ENCODE measurements around the gene SP6.

Gene SP6

GRCh38 chr17:47840742-47841487 is 10.0 kb downstream of the SP6 start, which contains the start of gene SCRN2:
Gene SCRN2 (minus strand): TSS chr17:47841273. CDS start chr17:47840843, 430 bp downstream.
- peak; percentile 56 for DNase-seq (ENCODE audit: low read depth)
- H3K4me3 ChIP-seq (ENCODE audit: low read depth, low read length), result peak within 1 kb of the TSS; percentile 82
- TF ChIP-seq, protein P1, sequence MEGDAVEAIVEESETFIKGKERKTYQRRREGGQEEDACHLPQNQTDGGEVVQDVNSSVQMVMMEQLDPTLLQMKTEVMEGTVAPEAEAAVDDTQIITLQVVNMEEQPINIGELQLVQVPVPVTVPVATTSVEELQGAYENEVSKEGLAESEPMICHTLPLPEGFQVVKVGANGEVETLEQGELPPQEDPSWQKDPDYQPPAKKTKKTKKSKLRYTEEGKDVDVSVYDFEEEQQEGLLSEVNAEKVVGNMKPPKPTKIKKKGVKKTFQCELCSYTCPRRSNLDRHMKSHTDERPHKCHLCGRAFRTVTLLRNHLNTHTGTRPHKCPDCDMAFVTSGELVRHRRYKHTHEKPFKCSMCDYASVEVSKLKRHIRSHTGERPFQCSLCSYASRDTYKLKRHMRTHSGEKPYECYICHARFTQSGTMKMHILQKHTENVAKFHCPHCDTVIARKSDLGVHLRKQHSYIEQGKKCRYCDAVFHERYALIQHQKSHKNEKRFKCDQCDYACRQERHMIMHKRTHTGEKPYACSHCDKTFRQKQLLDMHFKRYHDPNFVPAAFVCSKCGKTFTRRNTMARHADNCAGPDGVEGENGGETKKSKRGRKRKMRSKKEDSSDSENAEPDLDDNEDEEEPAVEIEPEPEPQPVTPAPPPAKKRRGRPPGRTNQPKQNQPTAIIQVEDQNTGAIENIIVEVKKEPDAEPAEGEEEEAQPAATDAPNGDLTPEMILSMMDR (IDR thresholded peaks at IDR 0.05; ENCODE audit: control insufficient read depth, extremely low read depth, insufficient read depth), result peak; percentile 92

DNA sequence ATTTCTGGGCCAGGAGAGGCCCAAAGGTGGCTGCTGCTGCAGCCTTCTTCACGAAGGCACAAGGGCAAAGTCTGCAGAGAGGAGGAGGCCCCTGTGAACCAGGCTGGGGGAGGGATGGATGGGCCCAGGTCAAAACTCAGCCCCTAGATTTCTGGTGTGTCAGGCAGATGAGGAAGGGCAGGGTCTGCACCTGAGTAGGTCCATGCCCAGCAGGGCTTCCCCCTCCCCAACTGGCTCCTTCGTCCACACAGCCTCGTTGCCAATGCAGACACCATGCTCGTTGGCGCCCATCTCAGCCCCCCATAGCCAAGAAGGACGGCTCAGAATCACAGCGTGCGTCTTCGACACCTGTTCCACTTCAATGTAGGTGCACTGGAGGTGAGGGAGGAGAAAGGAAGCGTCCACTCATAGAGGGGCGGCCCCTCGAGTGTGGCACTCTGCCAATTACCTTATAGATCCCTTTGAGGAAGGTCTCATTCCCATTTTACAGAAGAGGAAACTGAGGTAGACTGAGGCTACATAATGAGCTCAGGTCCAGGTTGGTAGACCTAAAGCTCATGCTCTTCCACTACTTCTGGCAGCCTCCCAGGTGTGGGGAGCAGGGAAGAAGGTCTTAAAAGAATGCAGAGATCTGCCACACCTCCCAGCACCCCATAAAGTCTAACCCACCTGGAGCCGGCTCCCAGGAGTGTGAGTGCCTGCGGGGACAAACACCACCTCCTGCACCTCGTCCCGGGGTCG is 10.8 kb downstream of the SP6 start:
- DNase-seq (ENCODE audit: low read depth), result no peak

GRCh38 chr17:47839071-47839470 is 11.9 kb downstream of the SP6 start:
- no peak for DNase-seq (ENCODE audit: low read depth)
- H3K4me3 ChIP-seq (ENCODE audit: low read depth, low read length), result no peak overlapping the region
- TF ChIP-seq, protein P1 (IDR thresholded peaks at IDR 0.05; ENCODE audit: control insufficient read depth, extremely low read depth, insufficient read depth), result no peak

More for the DNA sequence above, 10.8 kb downstream of the SP6 start:
- peak overlapping the region; percentile 82 for H3K4me3 ChIP-seq (ENCODE audit: low read depth, low read length)
- TF ChIP-seq, protein P1 (IDR thresholded peaks at IDR 0.05; ENCODE audit: control insufficient read depth, extremely low read depth, insufficient read depth), result no peak

DNA sequence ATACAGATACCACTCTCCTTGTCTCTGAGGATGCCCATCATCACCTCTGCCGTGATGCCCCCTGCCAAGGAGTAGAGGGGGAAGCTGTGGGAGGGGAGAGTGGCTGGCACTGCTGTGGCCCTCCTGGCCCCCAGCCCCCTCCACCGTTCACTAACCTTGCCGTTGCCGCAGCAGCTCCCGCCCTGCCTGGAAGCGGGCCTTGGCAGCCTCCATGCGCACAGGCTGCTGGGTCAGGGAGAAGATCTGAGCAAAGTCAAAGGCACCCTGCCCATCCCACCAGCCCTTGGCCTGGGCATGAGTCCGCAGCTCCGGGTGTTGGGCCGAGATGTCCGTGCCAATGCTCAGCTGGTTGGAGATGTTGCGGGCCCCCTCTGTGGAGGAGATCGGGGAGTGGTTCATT is 12.3 kb downstream of the SP6 start:
- TF ChIP-seq, protein P1 (IDR thresholded peaks at IDR 0.05; ENCODE audit: control insufficient read depth, extremely low read depth, insufficient read depth), result no peak
- no peak overlapping the region for H3K4me3 ChIP-seq (ENCODE audit: low read depth, low read length)
- no peak for DNase-seq (ENCODE audit: low read depth)

- TF ChIP-seq, protein P1 (IDR thresholded peaks at IDR 0.05; ENCODE audit: control insufficient read depth, extremely low read depth, insufficient read depth), result no peak
- no peak for DNase-seq (ENCODE audit: low read depth)
- H3K4me3 ChIP-seq (ENCODE audit: low read depth, low read length), result no peak overlapping the region
Observed at GRCh38 chr17:47837401-47838039, 13.4 kb downstream of the SP6 start.

GRCh38 chr17:47836601-47837000 is 14.4 kb downstream of the SP6 start:
- TF ChIP-seq, protein P1 (IDR thresholded peaks at IDR 0.05; ENCODE audit: control insufficient read depth, extremely low read depth, insufficient read depth), result no peak
- H3K4me3 ChIP-seq (ENCODE audit: low read depth, low read length), result no peak overlapping the region
- DNase-seq (ENCODE audit: low read depth), result no peak

All from LNCaP clone FGC (cell line).